Gastroesophageal sphincter (tissue), 3 donors: ENCODE results near the gene SYNGR1.

Source experiments
- EP300 ChIP-seq: sonication (generic); formaldehyde crosslinking; IDR thresholded peaks from one replicate; pipeline ENCODE4 v1.6.1; 2017; ENCODE audit warnings: antibody characterized with exemption, mild to moderate bottlenecking
- TF ChIP-seq, protein P1 (sequence below), 4 experiments: fragments of 200-600 bp in 2 of 4; fragments of 450-650 bp in 2 of 4; sonication (generic) in 1 of 4; IDR thresholded peaks; one replicate each; pipeline ENCODE4 v1.5.1; 2017 to 2019; ENCODE audit warnings: antibody characterized with exemption in 4 of 4, mild to moderate bottlenecking in 2 of 4, moderate library complexity in 2 of 4

DNA sequence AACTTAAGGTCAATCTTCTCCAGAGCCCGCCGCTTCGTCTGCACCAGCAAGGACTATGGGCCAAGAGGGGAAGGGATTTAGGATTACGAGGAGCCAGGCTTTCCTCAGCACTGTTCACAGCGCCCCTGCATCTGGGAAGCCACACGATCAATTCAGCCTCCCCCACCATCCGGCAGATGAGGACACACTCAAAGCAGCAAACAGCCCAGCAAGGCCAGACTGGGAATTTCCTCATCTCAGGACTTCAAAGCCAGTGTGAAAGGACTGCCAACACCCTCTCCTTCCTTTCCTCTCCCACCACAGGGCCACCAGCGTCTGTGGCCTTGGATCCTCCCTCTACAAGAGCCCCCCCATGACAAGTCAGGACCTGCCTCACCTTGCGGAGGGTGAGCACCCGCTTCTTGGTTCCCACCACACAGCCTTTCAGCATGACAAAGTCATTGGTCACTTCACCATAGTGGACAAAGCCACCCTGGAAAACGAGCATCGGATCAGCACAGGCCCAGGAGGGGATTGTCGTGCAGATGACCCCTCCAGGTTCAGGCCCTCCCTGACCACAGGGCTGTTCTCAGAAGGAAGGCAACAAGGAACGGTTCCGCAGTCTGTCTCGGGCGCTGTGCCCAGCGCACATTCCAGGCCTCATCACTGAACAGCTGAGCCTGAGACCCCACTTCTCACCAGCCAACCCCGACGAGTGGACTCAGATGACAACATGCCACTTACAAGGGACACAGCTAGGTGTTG lies 36.4 kb upstream of the SYNGR1 start:
- no peak for TF ChIP-seq EP300
- TF ChIP-seq, protein P1, sequence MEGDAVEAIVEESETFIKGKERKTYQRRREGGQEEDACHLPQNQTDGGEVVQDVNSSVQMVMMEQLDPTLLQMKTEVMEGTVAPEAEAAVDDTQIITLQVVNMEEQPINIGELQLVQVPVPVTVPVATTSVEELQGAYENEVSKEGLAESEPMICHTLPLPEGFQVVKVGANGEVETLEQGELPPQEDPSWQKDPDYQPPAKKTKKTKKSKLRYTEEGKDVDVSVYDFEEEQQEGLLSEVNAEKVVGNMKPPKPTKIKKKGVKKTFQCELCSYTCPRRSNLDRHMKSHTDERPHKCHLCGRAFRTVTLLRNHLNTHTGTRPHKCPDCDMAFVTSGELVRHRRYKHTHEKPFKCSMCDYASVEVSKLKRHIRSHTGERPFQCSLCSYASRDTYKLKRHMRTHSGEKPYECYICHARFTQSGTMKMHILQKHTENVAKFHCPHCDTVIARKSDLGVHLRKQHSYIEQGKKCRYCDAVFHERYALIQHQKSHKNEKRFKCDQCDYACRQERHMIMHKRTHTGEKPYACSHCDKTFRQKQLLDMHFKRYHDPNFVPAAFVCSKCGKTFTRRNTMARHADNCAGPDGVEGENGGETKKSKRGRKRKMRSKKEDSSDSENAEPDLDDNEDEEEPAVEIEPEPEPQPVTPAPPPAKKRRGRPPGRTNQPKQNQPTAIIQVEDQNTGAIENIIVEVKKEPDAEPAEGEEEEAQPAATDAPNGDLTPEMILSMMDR (IDR thresholded peaks at IDR 0.05): no peak
